NB4 (cell line): ENCODE results near the gene FBXW11.
"Not testable (repeated sequence)": the region's sequence is repeated elsewhere in the genome, so short reads cannot be mapped to it uniquely, and the experiment has no call there.

Experiments used
- DNase-seq: peaks from one replicate; pipeline ENCODE4 v3.0.0; 2010; ENCODE audit warnings: low read depth
- H3K4me3 ChIP-seq: one replicate; pipeline ENCODE4 v1.5.1; 2011; ENCODE audit warnings: mild to moderate bottlenecking, low read depth, low read length, moderate library complexity
- CTCF ChIP-seq: IDR thresholded peaks from one replicate; pipeline ENCODE4 v1.5.1; 2012; ENCODE audit warnings: low read depth, low read length
- MAX ChIP-seq: IDR thresholded peaks from 2 replicates; pipeline ENCODE4 v1.6.1; 2011; ENCODE audit warnings: low read depth, low read length
- MYC ChIP-seq: IDR thresholded peaks from 2 replicates; pipeline ENCODE4 v1.6.1; 2011; ENCODE audit warnings: low read depth, low read length
- POLR2A ChIP-seq: IDR thresholded peaks from 2 replicates; pipeline ENCODE4 v1.6.1; 2011; ENCODE audit warnings: mild to moderate bottlenecking; ENCODE audit not compliant: insufficient read length; ENCODE audit errors: extremely low read depth

FBXW11 gene

GRCh38 chr5:171945066-171945465 is 61.4 kb downstream of the FBXW11 start:
- DNase-seq, result no peak
- H3K4me3 ChIP-seq, result no peak overlapping the region
- TF ChIP-seq POLR2A, result no peak

GRCh38 chr5:171942112-171942516 is 64.3 kb downstream of the FBXW11 start:
- not testable (repeated sequence) for H3K4me3 ChIP-seq, DNase-seq

- DNase-seq, H3K4me3 ChIP-seq: not testable (repeated sequence)
Observed at GRCh38 chr5:171941675-171942074, 64.8 kb downstream of the FBXW11 start.

GRCh38 chr5:171941275-171941674 is 65.2 kb downstream of the FBXW11 start:
- not testable (repeated sequence) for H3K4me3 ChIP-seq, DNase-seq

- no peak overlapping the region for H3K4me3 ChIP-seq
- DNase-seq, result no peak
- TF ChIP-seq MAX (no peak), POLR2A (no peak), MYC (no peak), CTCF (no peak)
Observed at GRCh38 chr5:171939951-171940350, 66.5 kb downstream of the FBXW11 start.

- no peak overlapping the region for H3K4me3 ChIP-seq
- TF ChIP-seq MAX, result no peak
- no peak for TF ChIP-seq CTCF
- TF ChIP-seq POLR2A, result no peak
- TF ChIP-seq MYC, result no peak
- DNase-seq, result no peak
Observed at GRCh38 chr5:171938358-171938757, 68.1 kb downstream of the FBXW11 start.

GRCh38 chr5:171937351-171937750 is 69.1 kb downstream of the FBXW11 start:
- H3K4me3 ChIP-seq, result no peak overlapping the region
- TF ChIP-seq CTCF (no peak), POLR2A (no peak), MAX (no peak), MYC (no peak)
- DNase-seq, result no peak

- no peak overlapping the region for H3K4me3 ChIP-seq
- TF ChIP-seq CTCF (no peak), MYC (no peak)
- no peak for DNase-seq
Observed at GRCh38 chr5:171934586-171934985, 71.9 kb downstream of the FBXW11 start.

- TF ChIP-seq MAX, result no peak
- no peak for TF ChIP-seq MYC
- no peak for TF ChIP-seq CTCF
- TF ChIP-seq POLR2A, result no peak
- H3K4me3 ChIP-seq, result no peak overlapping the region
- DNase-seq, result no peak
Observed at GRCh38 chr5:171931163-171931562, 75.3 kb downstream of the FBXW11 start.
